Activated B cell treated with CpG ODN at 0.5 μM for 24 hours (primary cell): ENCODE measurements around the gene KRT16. TPM values are rescaled to one million over a fixed set of nuclear protein-coding genes. Genes with fewer than 3 reads are reported as not detected.

Source experiments
- ATAC-seq: fragments of 200-7000 bp; cut with Tn5 transposase; one replicate; pipeline ENCODE4 v1.10.0; 2021; ENCODE audit warnings: low read depth, mild to moderate bottlenecking, moderate library complexity
- CTCF ChIA-PET: fragments of 350-600 bp; sonication (Branson Sonifier 250); formaldehyde crosslinking; loops from one replicate; lab custom pipeline; 2021; ENCODE audit warnings: antibody characterized with exemption; lab: Charles Lee
- POLR2A ChIA-PET: fragments of 350-600 bp; sonication (Branson Sonifier 250); formaldehyde crosslinking; loops from one replicate; lab custom pipeline; 2021; ENCODE audit warnings: antibody characterized with exemption; lab: Charles Lee
- DNase-seq: peaks from one replicate; pipeline ENCODE4 v3.0.0; 2022
- H3K27ac Mint-ChIP-seq: one replicate; pipeline ENCODE4 v1.8.0; 2020; ENCODE audit warnings: mixed read lengths
- H3K27me3 Mint-ChIP-seq: one replicate; pipeline ENCODE4 v1.8.0; 2021; ENCODE audit warnings: mixed read lengths
- H3K36me3 Mint-ChIP-seq: one replicate; pipeline ENCODE4 v1.8.0; 2021; ENCODE audit warnings: low read depth, mixed read lengths
- H3K4me1 Mint-ChIP-seq: one replicate; pipeline ENCODE4 v1.8.0; 2021; ENCODE audit warnings: mixed read lengths
- H3K4me3 Mint-ChIP-seq: one replicate; pipeline ENCODE4 v1.8.0; 2020; ENCODE audit warnings: mild to moderate bottlenecking, mixed read lengths
- H3K9me3 Mint-ChIP-seq: one replicate; pipeline ENCODE4 v1.8.0; 2020; ENCODE audit warnings: mixed read lengths
- CTCF ChIP-seq: fragments of 200-600 bp; IDR thresholded peaks from one replicate; pipeline ENCODE4 v1.8.0; 2022; ENCODE audit warnings: antibody characterized with exemption, mild to moderate bottlenecking
- intact Hi-C: fragments of 100-400 bp; cut with micrococcal nuclease; formaldehyde crosslinking; loops from one replicate; pipeline ENCODE4 v1.15.1; 2024
- total RNA-seq: library from RNA; stranded (reverse); gene quantifications from 2 replicates; pipeline ENCODE4 v1.2.3, GENCODE V29; 2022

The KRT16 gene
- total RNA-seq, 1 donor from 2014 or later: not detected

- CTCF ChIA-PET: no interaction called here
- POLR2A ChIA-PET: no interaction called here
These were observed 17.0 kb downstream of the KRT16 start for GRCh38 chr17:41595585-41595984.

GRCh38 chr17:41594363-41594915, 18.1 kb downstream of the KRT16 start:
- ChIA-PET POLR2A (no interaction called here), CTCF (no interaction called here)
- no peak overlapping the region for H3K4me3 Mint-ChIP-seq
- H3K27ac Mint-ChIP-seq: no peak overlapping the region
- intact Hi-C loops: no loop called here
- peaks cover 12% of the 10 kb centered on the region for H3K27me3 Mint-ChIP-seq
- no peak for TF ChIP-seq CTCF
- H3K36me3 Mint-ChIP-seq: no peaks in the 10 kb centered on the region
- H3K9me3 Mint-ChIP-seq: no peaks in the 10 kb centered on the region
- DNase-seq (no peak), ATAC-seq (no peak)
- no peaks in the 10 kb centered on the region for H3K4me1 Mint-ChIP-seq

More at GRCh38 chr17:41595585-41595984, 17.0 kb downstream of the KRT16 start:
- Mint-ChIP-seq H3K27me3 (peaks cover 9% of the 10 kb centered on the region), H3K4me1 (no peaks in the 10 kb centered on the region), H3K4me3 (no peak overlapping the region), H3K36me3 (no peaks in the 10 kb centered on the region), H3K9me3 (no peaks in the 10 kb centered on the region), H3K27ac (no peak overlapping the region)
- intact Hi-C loops: no loop called here
- DNase-seq (no peak), ATAC-seq (no peak)
- TF ChIP-seq CTCF: no peak

- Mint-ChIP-seq H3K36me3 (no peaks in the 10 kb centered on the region), H3K9me3 (no peaks in the 10 kb centered on the region), H3K27ac (no peak overlapping the region), H3K27me3 (peaks cover 16% of the 10 kb centered on the region), H3K4me1 (no peaks in the 10 kb centered on the region), H3K4me3 (no peak overlapping the region)
- POLR2A ChIA-PET: no interaction called here
- no peak for DNase-seq
- CTCF ChIA-PET: no interaction called here
- no peak for TF ChIP-seq CTCF
- intact Hi-C loops: no loop called here
- ATAC-seq: no peak
These were observed 19.1 kb downstream of the KRT16 start for GRCh38 chr17:41593306-41593981.

GRCh38 chr17:41592601-41593305, 19.8 kb downstream of the KRT16 start:
- intact Hi-C loops: no loop called here
- TF ChIP-seq CTCF: no peak
- H3K4me1 Mint-ChIP-seq: no peaks in the 10 kb centered on the region
- H3K4me3 Mint-ChIP-seq: no peak overlapping the region
- CTCF ChIA-PET: no interaction called here
- peaks cover 16% of the 10 kb centered on the region for H3K27me3 Mint-ChIP-seq
- H3K9me3 Mint-ChIP-seq: no peaks in the 10 kb centered on the region
- POLR2A ChIA-PET: no interaction called here
- no peak for ATAC-seq
- no peak for DNase-seq
- no peak overlapping the region for H3K27ac Mint-ChIP-seq
- H3K36me3 Mint-ChIP-seq: no peaks in the 10 kb centered on the region

- no peak overlapping the region for H3K27ac Mint-ChIP-seq
- H3K36me3 Mint-ChIP-seq: no peaks in the 10 kb centered on the region
- H3K27me3 Mint-ChIP-seq: peaks cover 17% of the 10 kb centered on the region
- TF ChIP-seq CTCF: no peak
- ChIA-PET CTCF (no interaction called here), POLR2A (no interaction called here)
- ATAC-seq (no peak), DNase-seq (no peak)
- H3K4me1 Mint-ChIP-seq: no peaks in the 10 kb centered on the region
- no peak overlapping the region for H3K4me3 Mint-ChIP-seq
- no peaks in the 10 kb centered on the region for H3K9me3 Mint-ChIP-seq
- intact Hi-C loops: no loop called here
These were observed 23.3 kb downstream of the KRT16 start for GRCh38 chr17:41589301-41589700.
